HG02970 (cell line): ENCODE results near the gene C4BPB.

ENCODE experiments used
- ATAC-seq: cut with Tn5 transposase; IDR thresholded peaks from one replicate; pipeline ENCODE4 v1.9.1; 2021; ENCODE audit warnings: mild to moderate bottlenecking, moderate library complexity, moderate number of reproducible peaks; ENCODE audit not compliant: unreplicated experiment, low FRiP score

The C4BPB gene

GRCh38 chr1:207130252-207131036 lies 41.8 kb downstream of the C4BPB start:
- ATAC-seq: no peak

- no peak for ATAC-seq
These were observed 42.5 kb downstream of the C4BPB start for GRCh38 chr1:207131163-207131562.

GRCh38 chr1:207134581-207134980 lies 45.9 kb downstream of the C4BPB start:
- ATAC-seq: no peak

- ATAC-seq: no peak
These were observed 51.0 kb downstream of the C4BPB start for GRCh38 chr1:207139616-207140015.

- no peak for ATAC-seq
These were observed 51.9 kb downstream of the C4BPB start for GRCh38 chr1:207140536-207140935.

GRCh38 chr1:207145401-207146058 lies 56.9 kb downstream of the C4BPB start:
- ATAC-seq: no peak
